PC-3 (cell line): ENCODE data around the gene SVOPL. TPM values are rescaled to one million over a fixed set of nuclear protein-coding genes. Genes with fewer than 3 reads are reported as not detected.

Experiments
- ATAC-seq: fragments of 200-7000 bp; cut with Tn5 transposase; 2 replicates; pipeline ENCODE4 v1.9.1; 2020; ENCODE audit warnings: mild to moderate bottlenecking, moderate library complexity
- BruUV-seq: library from RNA; stranded (reverse); fragments of 400-500 nt; replicated peaks from 2 replicates; lab custom pipeline; 2021; lab: Mats Ljungman, UMichigan
- CTCF ChIA-PET: fragments of 300-600 bp; sonication (Branson Sonifier 250); formaldehyde crosslinking; loops from one replicate; lab custom pipeline; 2022; ENCODE audit warnings: antibody characterized with exemption; lab: Charles Lee
- POLR2A ChIA-PET: fragments of 300-600 bp; sonication (Branson Sonifier 250); formaldehyde crosslinking; loops from one replicate; lab custom pipeline; 2022; ENCODE audit warnings: antibody characterized with exemption; ENCODE audit not compliant: unreplicated experiment; lab: Charles Lee
- DNase-seq: peaks from one replicate; pipeline ENCODE4 v3.0.0-alpha.2; 2015
- H2AFZ ChIP-seq: fragments of 300-600 bp; sonication (generic); 2 replicates; pipeline ENCODE4 v1.6.0; 2016; ENCODE audit warnings: antibody characterized with exemption, low read length
- H3F3A ChIP-seq: fragments of 300-600 bp; sonication (generic); one replicate; pipeline ENCODE4 v1.6.0; 2017; ENCODE audit warnings: antibody characterized with exemption, low read length, control low read depth, mild to moderate bottlenecking; ENCODE audit not compliant: unreplicated experiment
- H3K27ac ChIP-seq: fragments of 300-600 bp; sonication (generic); 2 replicates; pipeline ENCODE4 v1.5.1; 2016; ENCODE audit warnings: mild to moderate bottlenecking, low read length
- H3K27me3 ChIP-seq: fragments of 300-600 bp; sonication (generic); 2 replicates; pipeline ENCODE4 v1.6.1; 2016; ENCODE audit warnings: low read length, mixed read lengths
- H3K36me3 ChIP-seq: fragments of 300-600 bp; sonication (generic); 2 replicates; pipeline ENCODE4 v1.6.1; 2016; ENCODE audit warnings: low read depth, mixed run types, low read length, mixed read lengths
- H3K4me1 ChIP-seq: fragments of 300-600 bp; sonication (generic); 2 replicates; pipeline ENCODE4 v1.5.1; 2016; ENCODE audit warnings: low read length; ENCODE audit not compliant: insufficient read depth
- H3K4me2 ChIP-seq: fragments of 300-600 bp; sonication (generic); 2 replicates; pipeline ENCODE4 v1.6.0; 2016; ENCODE audit warnings: low read length
- H3K4me3 ChIP-seq: fragments of 300-600 bp; sonication (generic); 2 replicates; pipeline ENCODE4 v1.5.1; 2016; ENCODE audit warnings: mild to moderate bottlenecking, low read length, mixed read lengths
- H3K79me2 ChIP-seq: fragments of 300-600 bp; sonication (generic); 2 replicates; pipeline ENCODE4 v1.6.1; 2017; ENCODE audit warnings: low read length, mixed read lengths
- H3K9ac ChIP-seq: fragments of 300-600 bp; sonication (generic); 2 replicates; pipeline ENCODE4 v1.6.0; 2016; ENCODE audit warnings: mild to moderate bottlenecking, low read length
- H3K9me2 ChIP-seq: fragments of 300-600 bp; sonication (generic); replicated peaks from 2 replicates; pipeline ENCODE4 v1.6.1; 2016; ENCODE audit warnings: mixed run types, low read length, mixed read lengths
- H3K9me3 ChIP-seq: fragments of 300-600 bp; sonication (generic); 2 replicates; pipeline ENCODE4 v1.6.1; 2016; ENCODE audit warnings: low read length, mixed read lengths
- H4K20me1 ChIP-seq: fragments of 300-600 bp; sonication (generic); 2 replicates; pipeline ENCODE4 v1.6.1; 2016; ENCODE audit warnings: low read length, mixed read lengths
- CTCF ChIP-seq: fragments of 300-600 bp; sonication (generic); conservative IDR thresholded peaks from 2 replicates; pipeline ENCODE4 v1.5.1; 2017; ENCODE audit warnings: antibody characterized with exemption, low read depth, mild to moderate bottlenecking, low read length
- EZH2 ChIP-seq: fragments of 300-600 bp; sonication (generic); IDR thresholded peaks from one replicate; pipeline ENCODE4 v1.6.1; 2017; ENCODE audit warnings: antibody characterized with exemption, mild to moderate bottlenecking, low read length; ENCODE audit not compliant: unreplicated experiment
- EZH2phosphoT487 ChIP-seq: fragments of 300-600 bp; sonication (generic); IDR thresholded peaks from 2 replicates; pipeline ENCODE4 v1.6.1; 2018; ENCODE audit warnings: mild to moderate bottlenecking, antibody characterized with exemption, low read length, borderline replicate concordance
- intact Hi-C: fragments of 100-400 bp; cut with micrococcal nuclease; formaldehyde crosslinking; loops from 2 replicates; pipeline ENCODE4 v1.9.0; 2023
- total RNA-seq: library from RNA; depleted of rRNA; stranded (reverse); fragments of >200 nt; gene quantifications from 2 replicates; pipeline ENCODE4 v1.2.3, GENCODE V29; 2014

SVOPL gene
- total RNA-seq, 1 experiment from 2014 or later = not detected

GRCh38 chr7:138667535-138668228 lies 33.5 kb downstream of the SVOPL start:
- no peak overlapping the region for H2AFZ ChIP-seq
- no peak overlapping the region for H3K27ac ChIP-seq
- no peaks in the 10 kb centered on the region; the same call in 1 of the 2 replicates for H3K9me3 ChIP-seq
- no peak overlapping the region for H3K4me2 ChIP-seq
- DNase-seq (no peak), ATAC-seq (no peak)
- no TSS peak for BruUV-seq
- H3K9me2 ChIP-seq = no peaks in the 10 kb centered on the region
- H3K79me2 ChIP-seq = no peaks in the 10 kb centered on the region
- no peaks in the 10 kb centered on the region for H3K4me1 ChIP-seq
- H4K20me1 ChIP-seq = no peaks in the 10 kb centered on the region
- H3K4me3 ChIP-seq = no peak overlapping the region
- H3K9ac ChIP-seq = no peak overlapping the region
- H3F3A ChIP-seq = no peaks in the 10 kb centered on the region
- ChIA-PET CTCF (no interaction called here), POLR2A (no interaction called here)
- H3K36me3 ChIP-seq = no peaks in the 10 kb centered on the region
- H3K27me3 ChIP-seq = no peaks in the 10 kb centered on the region
- intact Hi-C loops = no loop called here
- no peak for TF ChIP-seq CTCF
- TF ChIP-seq EZH2phosphoT487 = no peak
- no peak for TF ChIP-seq EZH2

GRCh38 chr7:138666385-138666784 lies 34.8 kb downstream of the SVOPL start:
- Histone ChIP-seq H3K79me2 (no peaks in the 10 kb centered on the region), H3K4me2 (no peak overlapping the region), H3K9me3 (no peaks in the 10 kb centered on the region; the same call in 1 of the 2 replicates), H3K9ac (no peak overlapping the region), H2AFZ (no peak overlapping the region), H3K27ac (no peak overlapping the region), H4K20me1 (no peaks in the 10 kb centered on the region), H3K4me3 (no peak overlapping the region), H3K9me2 (no peaks in the 10 kb centered on the region), H3F3A (no peaks in the 10 kb centered on the region), H3K27me3 (no peaks in the 10 kb centered on the region), H3K4me1 (no peaks in the 10 kb centered on the region), H3K36me3 (no peaks in the 10 kb centered on the region)
- ChIA-PET CTCF (no interaction called here), POLR2A (no interaction called here)
- DNase-seq (no peak), ATAC-seq (no peak)
- no TSS peak for BruUV-seq
- intact Hi-C loops = no loop called here
- TF ChIP-seq EZH2 = no peak
- no peak for TF ChIP-seq EZH2phosphoT487
- TF ChIP-seq CTCF = no peak

GRCh38 chr7:138665669-138666140 lies 35.5 kb downstream of the SVOPL start:
- Histone ChIP-seq H3K27ac (no peak overlapping the region), H3K4me3 (no peak overlapping the region), H3F3A (no peaks in the 10 kb centered on the region), H3K9me3 (no peaks in the 10 kb centered on the region; the same call in 1 of the 2 replicates), H3K79me2 (no peaks in the 10 kb centered on the region), H3K36me3 (no peaks in the 10 kb centered on the region), H3K4me1 (no peaks in the 10 kb centered on the region), H3K4me2 (no peak overlapping the region), H3K27me3 (no peaks in the 10 kb centered on the region), H2AFZ (no peak overlapping the region), H3K9me2 (no peaks in the 10 kb centered on the region), H3K9ac (no peak overlapping the region), H4K20me1 (no peaks in the 10 kb centered on the region)
- no peak for DNase-seq
- BruUV-seq = no TSS peak
- TF ChIP-seq EZH2phosphoT487 (no peak), CTCF (no peak), EZH2 (no peak)
- ChIA-PET POLR2A (no interaction called here), CTCF (no interaction called here)
- ATAC-seq = no peak
- intact Hi-C loops = no loop called here
